Measurements from ENCODE around the gene FAM120A.

DNA sequence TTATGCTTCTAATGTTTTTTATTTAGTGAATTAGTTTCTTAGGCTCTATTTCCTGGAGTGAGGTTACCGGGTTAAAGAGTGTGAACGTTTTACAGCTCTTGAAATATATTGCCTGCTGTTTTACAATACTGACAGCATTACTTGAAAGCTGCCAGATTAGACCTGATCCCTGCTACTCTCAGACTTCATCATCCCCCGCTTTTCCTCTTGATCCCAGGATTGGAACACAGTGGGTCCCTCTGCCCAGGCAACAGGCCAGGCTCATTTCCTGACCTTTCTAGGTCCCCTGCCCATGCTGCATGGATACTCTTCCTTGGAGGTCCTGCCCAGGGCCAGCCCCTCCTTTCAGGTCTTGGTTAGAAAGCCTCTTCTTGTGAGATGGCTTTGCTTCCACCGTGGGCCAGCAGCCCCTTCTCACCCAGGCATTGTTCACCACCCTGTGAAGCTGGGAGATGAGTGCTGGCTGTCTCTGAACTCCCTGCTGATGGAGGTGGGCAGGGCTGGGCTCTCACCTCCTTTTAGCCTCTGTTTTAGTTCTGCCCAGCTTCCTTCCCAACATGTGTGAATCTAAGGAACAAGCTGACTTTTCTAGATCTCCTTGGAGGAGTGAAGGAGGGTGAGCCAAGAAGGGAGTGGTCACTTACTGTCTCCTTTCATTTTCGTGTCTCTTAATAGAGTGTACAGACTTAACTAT lies 17.4 kb downstream of the FAM120A start:
- TF ChIP-seq POLR2A (IDR thresholded peaks at IDR 0.05) (no peak), CTCF (IDR thresholded peaks at IDR 0.05) (no peak), POLR2AphosphoS5 (IDR thresholded peaks at IDR 0.05) (no peak), EP300 (IDR thresholded peaks at IDR 0.05) (no peak)

Measured in sigmoid colon (tissue), 4 donors.